Pancreas (tissue), 10 donors: ENCODE results near the gene CCDC136. TPM values are rescaled to one million over a fixed set of nuclear protein-coding genes. Genes with fewer than 3 reads are reported as not detected.

Source experiments
- ATAC-seq, 4 donors: fragments of 200-7000 bp; cut with Tn5 transposase; one replicate each; pipeline versions ENCODE4 v1.8.0 to v1.9.1; 2020; ENCODE audit warnings: mild to moderate bottlenecking in 4 of 4, moderate library complexity in 4 of 4
- DNase-seq, 6 donors: peaks; one replicate each; pipeline ENCODE4 v3.0.0-alpha.2; 2020
- FAIRE-seq: peaks from 2 replicates; lab custom pipeline; 2012; peaks lifted over from hg19 to GRCh38; lab: Jason Lieb, UNC
- H3K27ac ChIP-seq, 4 donors: fragments of 200-600 bp; sonication (generic); 1 replicate in 3 of 4; 2 replicates in 1 of 4; pipeline versions ENCODE4 v1.5.0 to v1.8.0; 2020
- H3K27me3 ChIP-seq, 4 donors: fragments of 200-600 bp; one replicate each; pipeline ENCODE4 v1.8.0; 2021
- H3K36me3 ChIP-seq, 3 donors: fragments of 200-600 bp; sonication (generic) in 1 of 3; one replicate each; pipeline versions ENCODE4 v1.5.0 to v1.8.0; 2020 to 2021
- H3K4me1 ChIP-seq, 3 donors: fragments of 200-600 bp; one replicate each; pipeline ENCODE4 v1.8.0; 2021
- H3K4me3 ChIP-seq, 4 donors: fragments of 200-600 bp; sonication (generic) in 2 of 4; one replicate each; pipeline versions ENCODE4 v1.5.0 to v1.8.0; 2020 to 2021
- H3K9me3 ChIP-seq, 4 donors: fragments of 200-600 bp; one replicate each; pipeline ENCODE4 v1.8.0; 2021
- CTCF ChIP-seq, 4 donors: fragments of 200-600 bp; sonication (generic) in 3 of 4; IDR thresholded peaks; one replicate each; pipeline versions ENCODE4 v1.5.0 to v1.8.0; 2021; ENCODE audit warnings: antibody characterized with exemption in 4 of 4
- WGBS, 2 donors: extraction: QIAGEN DNeasy Blood & Tissue Kit; methylation state at CpG; one replicate each; pipeline ENCODE4 v1.1.7; 2013; 5-methylcytosine and 5-hydroxymethylcytosine counted together
- intact Hi-C, 3 donors: fragments of 100-400 bp; cut with DNase I; formaldehyde crosslinking; loops; one replicate each; pipeline versions ENCODE4 v1.11.1 to v1.14.2; 2022
- polyA plus RNA-seq, 2 donors: library from polyadenylated mRNA; stranded (reverse); fragments of 200-250 nt; gene quantifications; one replicate each; pipeline ENCODE4 v1.2.3, GENCODE V29; 2013
- total RNA-seq, 6 donors: library from RNA; stranded (reverse); fragmentation: NEBNext Ultra II Directional in 4 of 6; extraction: Animal tissue kit (Norgen Biotek cat#: 25700) in 4 of 6; gene quantifications; one replicate each; pipeline versions ENCODE4 v1.2.1 to v1.2.4, GENCODE V29; 2021 to 2023
- donor health status: healthy with polysubstance abuse.
- donor health status: DM: no; HTN: no; CAD: no; lungs with moderate emphysema.
- donor health status: DM: no; HTN: no; CAD: no.
- donor health status: control.
- donor health status: control.
- donor health status: Bipolar disorder and iron deficiency.
- donor health status: DM: yes; HTN: yes; CAD: no.
- donor health status: DM: no; HTN: no; CAD: no.
- donor health status: DM: no; HTN: no; CAD: no.
- donor health status: DM: yes; HTN: yes; CAD: no.

The CCDC136 gene
- total and polyA plus RNA-seq, 8 donors: 0.66 to 2.9 (median 1.3) TPM

DNA sequence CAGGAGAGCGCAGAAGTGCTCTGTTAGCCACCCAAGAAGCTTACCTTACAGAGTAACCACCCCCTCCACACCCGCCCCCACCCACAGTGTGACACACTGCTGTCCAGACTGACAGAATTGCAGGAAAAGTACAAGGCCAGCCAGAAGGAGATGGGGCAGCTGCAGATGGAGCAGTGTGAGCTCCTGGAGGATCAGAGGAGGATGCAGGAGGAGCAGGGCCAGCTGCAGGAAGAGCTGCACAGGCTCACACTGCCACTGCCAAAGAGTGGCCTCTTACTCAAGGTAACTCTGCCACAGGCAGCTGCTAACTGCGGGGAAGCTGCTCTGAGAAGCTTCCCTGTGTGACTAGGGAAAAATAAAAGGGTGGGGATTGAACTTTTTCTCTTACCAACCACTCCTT is 17.6 kb downstream of the CCDC136 start:
- H3K27ac ChIP-seq: no peak overlapping the region
- WGBS, 2 donors: 84 to 86% methylated on average over 3 of the region's 3 CpGs
- H3K27me3 ChIP-seq: no peaks in the 10 kb centered on the region
- intact Hi-C loops: no loop called here
- H3K4me1 ChIP-seq: no peaks in the 10 kb centered on the region
- H3K9me3 ChIP-seq: no peaks in the 10 kb centered on the region
- ATAC-seq: no peak
- H3K4me3 ChIP-seq: no peak overlapping the region
- TF ChIP-seq CTCF (IDR thresholded peaks at IDR 0.05): no peak
- FAIRE-seq: no peak
- H3K36me3 ChIP-seq: no peaks in the 10 kb centered on the region
- no peak for DNase-seq

GRCh38 chr7:128810473-128810872 is 18.7 kb downstream of the CCDC136 start:
- H3K27me3 ChIP-seq: no peaks in the 10 kb centered on the region
- intact Hi-C loops: no loop called here
- FAIRE-seq (no peak), ATAC-seq (no peak), DNase-seq (no peak)
- H3K4me1 ChIP-seq: peaks cover 0 to 3% (median 0%) of the 10 kb centered on the region in 3 donors
- H3K36me3 ChIP-seq: no peaks in the 10 kb centered on the region
- no peak for TF ChIP-seq CTCF (IDR thresholded peaks at IDR 0.05)
- WGBS, 2 donors: 78 to 87% methylated on average over 2 of the region's 2 CpGs
- no peak overlapping the region for H3K4me3 ChIP-seq
- no peak overlapping the region for H3K27ac ChIP-seq
- H3K9me3 ChIP-seq: no peaks in the 10 kb centered on the region

DNA sequence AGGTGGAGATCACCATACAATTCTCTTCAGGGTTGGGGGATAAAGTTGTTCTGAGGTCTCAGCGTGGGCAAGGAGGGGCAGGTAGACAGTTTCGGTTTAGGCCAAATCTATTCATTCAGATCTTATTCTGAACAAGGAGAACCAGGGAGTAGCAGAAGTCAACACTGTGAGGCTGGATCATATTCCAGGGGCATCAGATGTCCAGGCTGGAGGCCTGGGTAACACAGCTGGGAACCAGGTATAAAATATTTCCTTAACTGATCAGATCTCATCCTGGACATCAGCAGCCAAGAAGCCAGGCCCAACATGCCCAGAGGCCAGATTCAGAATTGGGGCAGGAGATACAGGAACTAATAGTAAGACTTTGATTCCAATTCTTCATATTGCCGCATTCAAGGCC is 19.2 kb downstream of the CCDC136 start:
- ATAC-seq (no peak), FAIRE-seq (no peak), DNase-seq (no peak)
- Histone ChIP-seq H3K27ac (no peak overlapping the region), H3K4me1 (peaks cover 0 to 3% (median 0%) of the 10 kb centered on the region in 3 donors), H3K9me3 (no peaks in the 10 kb centered on the region), H3K4me3 (no peak overlapping the region), H3K27me3 (no peaks in the 10 kb centered on the region), H3K36me3 (no peaks in the 10 kb centered on the region)
- WGBS, 2 donors: 91 to 92% methylated on average over 3 of the region's 3 CpGs
- intact Hi-C loops: no loop called here
- no peak for TF ChIP-seq CTCF (IDR thresholded peaks at IDR 0.05)

- intact Hi-C loops: no loop called here
- 89 to 90% methylated on average over 11 of the region's 11 CpGs for WGBS, 2 donors
- ATAC-seq (peak in 1 of 4 donors; percentile 6), FAIRE-seq (no peak), DNase-seq (no peak)
- Histone ChIP-seq H3K27me3 (no peaks in the 10 kb centered on the region), H3K4me1 (peaks cover 0 to 3% (median 0%) of the 10 kb centered on the region in 3 donors), H3K4me3 (no peak overlapping the region), H3K27ac (no peak overlapping the region), H3K9me3 (no peaks in the 10 kb centered on the region), H3K36me3 (no peaks in the 10 kb centered on the region)
- no peak for TF ChIP-seq CTCF (IDR thresholded peaks at IDR 0.05)
Observed at GRCh38 chr7:128811631-128812430, 20.1 kb downstream of the CCDC136 start.
